Measurements from ENCODE around the gene LMF1.

The LMF1 gene

DNA sequence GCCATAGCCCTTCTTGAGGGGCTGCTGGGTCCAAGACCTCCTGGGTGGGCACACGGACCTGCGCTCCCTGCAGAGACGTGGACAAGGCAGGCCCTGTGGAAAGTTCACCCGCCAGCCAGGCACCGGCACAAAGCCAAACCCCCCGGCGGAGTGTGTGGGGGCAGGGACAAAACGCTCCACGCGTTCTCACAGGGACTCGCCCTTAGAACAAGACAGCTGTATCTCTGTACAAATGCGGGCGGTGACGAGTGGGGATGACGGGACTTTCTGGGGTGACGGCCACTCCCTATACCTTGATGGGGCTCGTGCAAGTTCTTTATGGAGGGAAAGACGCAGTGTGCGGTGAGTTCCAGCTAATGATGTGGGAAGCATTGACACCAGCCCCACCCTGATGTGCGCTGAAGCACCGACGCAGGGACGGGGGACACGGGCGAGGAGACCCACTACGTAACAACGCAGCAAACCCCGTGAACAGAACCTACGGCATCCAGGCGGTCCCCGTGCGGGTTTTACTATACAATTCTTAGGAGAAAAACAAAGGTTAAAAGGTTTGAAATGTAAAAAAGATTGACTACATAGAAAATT, 49.4 kb downstream of the LMF1 start:
- H3K4me2 ChIP-seq (ENCODE audit: low read depth, low read length, poor library complexity, severe bottlenecking), result no peak overlapping the region
- H3K79me2 ChIP-seq (ENCODE audit: insufficient read depth, low read length), result no peaks in the 10 kb centered on the region
- no peak overlapping the region for H3K4me3 ChIP-seq (ENCODE audit: insufficient read depth, low read length, poor library complexity, severe bottlenecking)
- no peaks in the 10 kb centered on the region for H3K9me2 ChIP-seq (replicated peaks; ENCODE audit: insufficient read depth, low read length)
- H2AFZ ChIP-seq (ENCODE audit: low read depth, low read length, severe bottlenecking), result no peak overlapping the region
- H3K27me3 ChIP-seq (ENCODE audit: low read length), result no peaks in the 10 kb centered on the region
- H3K27ac ChIP-seq (ENCODE audit: low read depth, low read length), result no peak overlapping the region
- H3K36me3 ChIP-seq (ENCODE audit: low read length), result no peaks in the 10 kb centered on the region
- no peak overlapping the region for H3K9ac ChIP-seq (ENCODE audit: low read length)
- TF ChIP-seq, protein P1, sequence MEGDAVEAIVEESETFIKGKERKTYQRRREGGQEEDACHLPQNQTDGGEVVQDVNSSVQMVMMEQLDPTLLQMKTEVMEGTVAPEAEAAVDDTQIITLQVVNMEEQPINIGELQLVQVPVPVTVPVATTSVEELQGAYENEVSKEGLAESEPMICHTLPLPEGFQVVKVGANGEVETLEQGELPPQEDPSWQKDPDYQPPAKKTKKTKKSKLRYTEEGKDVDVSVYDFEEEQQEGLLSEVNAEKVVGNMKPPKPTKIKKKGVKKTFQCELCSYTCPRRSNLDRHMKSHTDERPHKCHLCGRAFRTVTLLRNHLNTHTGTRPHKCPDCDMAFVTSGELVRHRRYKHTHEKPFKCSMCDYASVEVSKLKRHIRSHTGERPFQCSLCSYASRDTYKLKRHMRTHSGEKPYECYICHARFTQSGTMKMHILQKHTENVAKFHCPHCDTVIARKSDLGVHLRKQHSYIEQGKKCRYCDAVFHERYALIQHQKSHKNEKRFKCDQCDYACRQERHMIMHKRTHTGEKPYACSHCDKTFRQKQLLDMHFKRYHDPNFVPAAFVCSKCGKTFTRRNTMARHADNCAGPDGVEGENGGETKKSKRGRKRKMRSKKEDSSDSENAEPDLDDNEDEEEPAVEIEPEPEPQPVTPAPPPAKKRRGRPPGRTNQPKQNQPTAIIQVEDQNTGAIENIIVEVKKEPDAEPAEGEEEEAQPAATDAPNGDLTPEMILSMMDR (IDR thresholded peaks at IDR 0.05; ENCODE audit: insufficient read depth, low read length, poor library complexity, severe bottlenecking), result no peak
- TF ChIP-seq EZH2phosphoT487 (conservative IDR thresholded peaks at IDR 0.05; ENCODE audit: low read length), result no peak
- no peaks in the 10 kb centered on the region for H3F3A ChIP-seq (ENCODE audit: insufficient read depth)
- no peaks in the 10 kb centered on the region for H4K20me1 ChIP-seq (ENCODE audit: low read depth, low read length)
- H3K9me3 ChIP-seq (ENCODE audit: insufficient read depth, low read length), result no peaks in the 10 kb centered on the region

DNA sequence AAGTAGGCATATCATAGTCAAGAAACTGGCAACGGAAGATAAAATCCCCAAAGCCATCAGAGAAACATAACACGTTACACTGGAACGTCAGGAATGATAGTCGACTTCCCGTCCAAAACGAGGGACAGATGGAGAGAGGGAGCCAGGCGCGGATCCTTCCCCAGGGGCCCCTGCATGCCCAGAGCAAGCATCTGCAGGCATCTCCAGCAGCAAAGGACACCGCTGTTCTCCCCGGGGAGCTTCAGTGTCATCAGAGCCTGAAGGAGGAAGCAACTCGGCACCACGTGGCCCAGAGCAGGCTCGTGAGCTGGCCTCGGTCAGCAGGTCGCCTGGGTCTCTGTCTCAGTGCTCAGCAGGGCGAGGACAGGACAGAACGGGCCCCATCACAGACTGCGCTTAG, 50.1 kb downstream of the LMF1 start:
- no peak overlapping the region for H3K4me2 ChIP-seq (ENCODE audit: low read depth, low read length, poor library complexity, severe bottlenecking)
- no peaks in the 10 kb centered on the region for H3K9me3 ChIP-seq (ENCODE audit: insufficient read depth, low read length)
- no peak for TF ChIP-seq EZH2phosphoT487 (conservative IDR thresholded peaks at IDR 0.05; ENCODE audit: low read length)
- TF ChIP-seq, protein P1 (IDR thresholded peaks at IDR 0.05; ENCODE audit: insufficient read depth, low read length, poor library complexity, severe bottlenecking), result no peak
- no peaks in the 10 kb centered on the region for H3K27me3 ChIP-seq (ENCODE audit: low read length)
- H4K20me1 ChIP-seq (ENCODE audit: low read depth, low read length), result no peaks in the 10 kb centered on the region
- H3K36me3 ChIP-seq (ENCODE audit: low read length), result no peaks in the 10 kb centered on the region
- no peaks in the 10 kb centered on the region for H3K79me2 ChIP-seq (ENCODE audit: insufficient read depth, low read length)
- no peaks in the 10 kb centered on the region for H3F3A ChIP-seq (ENCODE audit: insufficient read depth)
- H3K4me3 ChIP-seq (ENCODE audit: insufficient read depth, low read length, poor library complexity, severe bottlenecking), result no peak overlapping the region
- no peak overlapping the region for H2AFZ ChIP-seq (ENCODE audit: low read depth, low read length, severe bottlenecking)
- H3K9me2 ChIP-seq (replicated peaks; ENCODE audit: insufficient read depth, low read length), result no peaks in the 10 kb centered on the region
- no peak overlapping the region for H3K9ac ChIP-seq (ENCODE audit: low read length)
- H3K27ac ChIP-seq (ENCODE audit: low read depth, low read length), result no peak overlapping the region

DNA sequence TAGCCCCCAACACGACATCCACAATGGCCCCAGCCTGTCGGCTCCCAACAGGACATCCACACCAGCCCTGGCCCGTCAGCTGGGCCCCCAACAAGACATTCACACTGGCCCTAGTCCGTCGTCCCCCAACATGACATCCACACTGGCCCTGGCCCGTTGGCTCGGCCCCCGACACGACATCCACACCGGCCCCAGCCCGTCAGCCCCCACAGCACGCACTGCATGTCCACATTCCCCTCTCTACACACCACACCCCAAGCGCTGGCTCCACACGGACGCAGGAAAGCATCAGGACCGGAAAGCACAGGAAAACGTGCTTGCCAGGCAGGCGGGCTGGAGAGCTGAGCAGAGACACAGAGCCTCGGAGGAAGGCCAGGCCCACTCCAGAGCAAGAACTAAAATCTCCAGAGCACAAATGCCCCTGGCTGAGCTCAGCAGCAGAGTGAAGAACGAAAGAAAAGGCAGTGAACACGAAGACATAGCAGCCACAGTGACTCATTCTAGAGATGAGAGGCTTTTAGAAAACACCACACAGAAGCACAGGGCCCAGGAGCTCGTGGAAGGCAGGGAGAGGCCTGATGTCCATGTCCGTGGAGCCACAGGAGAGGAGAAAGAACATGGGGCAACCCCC, 50.6 kb downstream of the LMF1 start:
- Histone ChIP-seq H3K27ac (ENCODE audit: low read depth, low read length) (no peak overlapping the region), H3K36me3 (ENCODE audit: low read length) (no peaks in the 10 kb centered on the region), H3K9me3 (ENCODE audit: insufficient read depth, low read length) (no peaks in the 10 kb centered on the region), H3K4me2 (ENCODE audit: low read depth, low read length, poor library complexity, severe bottlenecking) (no peak overlapping the region), H3K9ac (ENCODE audit: low read length) (no peak overlapping the region), H4K20me1 (ENCODE audit: low read depth, low read length) (no peaks in the 10 kb centered on the region), H3K79me2 (ENCODE audit: insufficient read depth, low read length) (no peaks in the 10 kb centered on the region), H3K4me3 (ENCODE audit: insufficient read depth, low read length, poor library complexity, severe bottlenecking) (no peak overlapping the region), H3K27me3 (ENCODE audit: low read length) (no peaks in the 10 kb centered on the region), H2AFZ (ENCODE audit: low read depth, low read length, severe bottlenecking) (no peak overlapping the region), H3K9me2 (replicated peaks; ENCODE audit: insufficient read depth, low read length) (no peaks in the 10 kb centered on the region), H3F3A (ENCODE audit: insufficient read depth) (no peaks in the 10 kb centered on the region)
- TF ChIP-seq EZH2phosphoT487 (conservative IDR thresholded peaks at IDR 0.05; ENCODE audit: low read length), result no peak
- TF ChIP-seq, protein P1 (IDR thresholded peaks at IDR 0.05; ENCODE audit: insufficient read depth, low read length, poor library complexity, severe bottlenecking), result no peak

Measured in SU-DHL-6 (cell line).